ENCODE measurements around the gene SMIM14. TPM values are rescaled to one million over a fixed set of nuclear protein-coding genes. Genes with fewer than 3 reads are reported as not detected.
A peak's percentile ranks its signal among the peaks of the same experiment; 100 is the strongest.

The SMIM14 gene
- total RNA-seq, 1 donor from 2014 or later, result 53.8 TPM

GRCh38 chr4:39668887-39669286 lies 30.2 kb upstream of the SMIM14 start:
- DNase-seq (no peak), ATAC-seq (peak; percentile 10)
- no peak overlapping the region for H3K27ac ChIP-seq
- no peak overlapping the region for H3K4me3 ChIP-seq
- H3K36me3 ChIP-seq, result no peaks in the 10 kb centered on the region
- no peaks in the 10 kb centered on the region for H3K27me3 ChIP-seq
- TF ChIP-seq CTCF (IDR thresholded peaks at IDR 0.05), result no peak
- H3K9me3 ChIP-seq, result no peaks in the 10 kb centered on the region
- intact Hi-C loops (cut with DNase I), result no loop called here
- no peaks in the 10 kb centered on the region for H3K4me1 ChIP-seq

- H3K36me3 ChIP-seq, result no peaks in the 10 kb centered on the region
- no peak overlapping the region for H3K4me3 ChIP-seq
- no peak for TF ChIP-seq CTCF (IDR thresholded peaks at IDR 0.05)
- intact Hi-C loops (cut with DNase I), result no loop called here
- no peaks in the 10 kb centered on the region for H3K4me1 ChIP-seq
- H3K27me3 ChIP-seq, result no peaks in the 10 kb centered on the region
- H3K27ac ChIP-seq, result no peak overlapping the region
- DNase-seq (no peak), ATAC-seq (no peak)
- no peaks in the 10 kb centered on the region for H3K9me3 ChIP-seq
These were observed 29.0 kb upstream of the SMIM14 start for GRCh38 chr4:39667706-39668105.

GRCh38 chr4:39664828-39665731 lies 26.4 kb upstream of the SMIM14 start:
- no peaks in the 10 kb centered on the region for H3K36me3 ChIP-seq
- H3K9me3 ChIP-seq, result no peaks in the 10 kb centered on the region
- H3K27ac ChIP-seq, result no peak overlapping the region
- no peak overlapping the region for H3K4me3 ChIP-seq
- intact Hi-C loops (cut with DNase I), result no loop called here
- no peaks in the 10 kb centered on the region for H3K27me3 ChIP-seq
- DNase-seq (no peak), ATAC-seq (no peak)
- H3K4me1 ChIP-seq, result no peaks in the 10 kb centered on the region
- no peak for TF ChIP-seq CTCF (IDR thresholded peaks at IDR 0.05)

GRCh38 chr4:39662683-39663082 lies 24.0 kb upstream of the SMIM14 start:
- intact Hi-C loops (cut with DNase I), result no loop called here
- no peaks in the 10 kb centered on the region for H3K27me3 ChIP-seq
- H3K36me3 ChIP-seq, result no peaks in the 10 kb centered on the region
- no peaks in the 10 kb centered on the region for H3K9me3 ChIP-seq
- DNase-seq (no peak), ATAC-seq (no peak)
- no peaks in the 10 kb centered on the region for H3K4me1 ChIP-seq
- no peak overlapping the region for H3K27ac ChIP-seq
- no peak overlapping the region for H3K4me3 ChIP-seq
- TF ChIP-seq CTCF (IDR thresholded peaks at IDR 0.05), result no peak

GRCh38 chr4:39660757-39661156 lies 22.1 kb upstream of the SMIM14 start:
- TF ChIP-seq CTCF (IDR thresholded peaks at IDR 0.05), result no peak
- Histone ChIP-seq H3K27ac (no peak overlapping the region), H3K36me3 (no peaks in the 10 kb centered on the region), H3K4me3 (no peak overlapping the region), H3K4me1 (no peaks in the 10 kb centered on the region), H3K9me3 (no peaks in the 10 kb centered on the region), H3K27me3 (no peaks in the 10 kb centered on the region)
- ATAC-seq, result no peak
- intact Hi-C loops (cut with DNase I), result no loop called here
- no peak for DNase-seq

All from upper lobe of right lung (tissue), 1 donor.